GM12878 (cell line): ENCODE measurements around the gene ASPG. TPM values are rescaled to one million over a fixed set of nuclear protein-coding genes. Genes with fewer than 3 reads are reported as not detected.

ENCODE experiments used
- ATAC-seq: fragments of 200-7000 bp; cut with Tn5 transposase; 3 replicates; pipeline ENCODE4 v1.9.1; 2020; ENCODE audit warnings: mild to moderate bottlenecking, moderate library complexity
- BruUV-seq: library from RNA; stranded (reverse); fragments of 400-500 nt; replicated peaks from 2 replicates; lab custom pipeline; 2021; lab: Mats Ljungman, UMichigan
- CTCF ChIA-PET: fragments of 300-600 bp; sonication (Branson Sonifier 250); formaldehyde crosslinking; extraction: SDS; loops from one replicate; lab custom pipeline; 2021; ENCODE audit warnings: inconsistent platforms; lab: Yijun Ruan, JAX
- POLR2A ChIA-PET: fragments of 350-600 bp; formaldehyde crosslinking; extraction: SDS; loops from one replicate; lab custom pipeline; 2021; ENCODE audit warnings: inconsistent platforms; lab: Charles Lee
- RAD21 ChIA-PET: fragments of 300-600 bp; sonication (Branson Sonifier 250); formaldehyde crosslinking; loops from one replicate; lab custom pipeline; 2023; ENCODE audit warnings: antibody characterized with exemption; ENCODE audit not compliant: unreplicated experiment; lab: Charles Lee
- SMC1A ChIA-PET: fragments of 300-600 bp; sonication (Branson Sonifier 250); formaldehyde crosslinking; loops from one replicate; lab custom pipeline; 2023; ENCODE audit not compliant: unreplicated experiment, uncharacterized antibody; lab: Charles Lee
- DNase-seq: peaks from one replicate; pipeline ENCODE4 v3.0.0-alpha.2; 2011; ENCODE audit warnings: low read depth, low spot score
- FAIRE-seq: peaks from 3 replicates; lab custom pipeline; 2011; peaks lifted over from hg19 to GRCh38; lab: Jason Lieb, UNC
- H2AFZ ChIP-seq: 2 replicates; pipeline ENCODE4 v1.6.0; 2011; ENCODE audit warnings: low read depth, low read length, control low read depth; ENCODE audit not compliant: control insufficient read depth
- H3K27ac ChIP-seq: 2 replicates; pipeline ENCODE4 v1.5.1; 2011; ENCODE audit warnings: control low read depth; ENCODE audit not compliant: control insufficient read depth, insufficient read depth
- H3K27me3 ChIP-seq, 2 experiments: replicated peaks in 1 of 2; 2 replicates each; pipeline versions ENCODE4 v1.6.0 to v1.6.1; 2011; ENCODE audit warnings: low read length in 1 of 2; ENCODE audit not compliant: control insufficient read depth in 2 of 2, insufficient read depth in 2 of 2
- H3K36me3 ChIP-seq, 2 experiments: 2 replicates each; pipeline ENCODE4 v1.5.1; 2011; ENCODE audit warnings: low read length in 1 of 2; ENCODE audit not compliant: control insufficient read depth in 2 of 2, insufficient read depth in 2 of 2
- H3K4me1 ChIP-seq: 2 replicates; pipeline ENCODE4 v1.6.1; 2011; ENCODE audit warnings: mild to moderate bottlenecking, low read length, moderate library complexity, mixed read lengths; ENCODE audit not compliant: control insufficient read depth, insufficient read depth
- H3K4me2 ChIP-seq: 2 replicates; pipeline ENCODE4 v1.6.0; 2011; ENCODE audit warnings: control low read depth; ENCODE audit not compliant: control insufficient read depth, insufficient read depth
- H3K4me3 ChIP-seq: fragments of 200-600 bp; sonication (generic); 2 replicates; pipeline ENCODE4 v1.5.1; 2016
- H3K79me2 ChIP-seq: 2 replicates; pipeline ENCODE4 v1.6.0; 2011; ENCODE audit warnings: low read length; ENCODE audit not compliant: control insufficient read depth, insufficient read depth
- H3K9ac ChIP-seq: 2 replicates; pipeline ENCODE4 v1.8.0; 2011; ENCODE audit warnings: low read length, control low read depth, mixed read lengths; ENCODE audit not compliant: control insufficient read depth, insufficient read depth
- H3K9me3 ChIP-seq: replicated peaks from 3 replicates; pipeline ENCODE4 v1.5.1; 2011; ENCODE audit warnings: mild to moderate bottlenecking, low read length; ENCODE audit not compliant: control insufficient read depth, insufficient read depth
- H4K20me1 ChIP-seq: 2 replicates; pipeline ENCODE4 v1.6.0; 2011; ENCODE audit not compliant: control insufficient read depth, insufficient read depth
- CBFB ChIP-seq: IDR thresholded peaks from 2 replicates; pipeline ENCODE4 v1.6.1; 2016; ENCODE audit warnings: antibody characterized with exemption, low read depth
- CBX3 ChIP-seq: fragments of 200-600 bp; sonication (generic); IDR thresholded peaks from 2 replicates; pipeline ENCODE4 v1.6.1; 2016; ENCODE audit warnings: low read depth, borderline replicate concordance
- CREM ChIP-seq: IDR thresholded peaks from 2 replicates; pipeline ENCODE4 v1.6.1; 2014; ENCODE audit warnings: antibody characterized with exemption, low read depth
- CTCF ChIP-seq, 3 experiments: IDR thresholded peaks in 2 of 3; conservative IDR thresholded peaks in 1 of 3; 2 replicates each; pipeline ENCODE4 v1.5.1; 2011; ENCODE audit warnings: low read depth in 3 of 3, low read length in 3 of 3, mild to moderate bottlenecking in 3 of 3, control low read depth in 2 of 3, moderate library complexity in 2 of 3, inconsistent platforms in 1 of 3, mixed read lengths in 1 of 3; ENCODE audit not compliant: control insufficient read depth in 2 of 3, insufficient read depth in 1 of 3; ENCODE audit errors: extremely low read depth in 1 of 3
- NFXL1 ChIP-seq: fragments of 450-650 bp; IDR thresholded peaks from 2 replicates; pipeline ENCODE4 v1.6.1; 2017; ENCODE audit warnings: antibody characterized with exemption, mild to moderate bottlenecking, borderline replicate concordance
- NR2F1 ChIP-seq: fragments of 450-650 bp; conservative IDR thresholded peaks from 2 replicates; pipeline ENCODE4 v1.6.1; 2017; ENCODE audit warnings: mild to moderate bottlenecking
- PML ChIP-seq: IDR thresholded peaks from 2 replicates; pipeline ENCODE4 v1.6.1; 2012; ENCODE audit warnings: low read length, inconsistent platforms
- RAD21 ChIP-seq: IDR thresholded peaks from 2 replicates; pipeline ENCODE4 v1.6.1; 2011; ENCODE audit warnings: mild to moderate bottlenecking, low read depth, low read length, moderate library complexity; ENCODE audit not compliant: insufficient read depth
- SMC3 ChIP-seq: IDR thresholded peaks from 2 replicates; pipeline ENCODE4 v1.6.1; 2011; ENCODE audit warnings: low read length, improper control_type of control experiment, borderline replicate concordance
- TBL1XR1 ChIP-seq: IDR thresholded peaks from 2 replicates; pipeline ENCODE4 v1.6.1; 2012; ENCODE audit warnings: low read depth, low read length, improper control_type of control experiment
- WRNIP1 ChIP-seq: IDR thresholded peaks from 2 replicates; pipeline ENCODE4 v1.6.1; 2011; ENCODE audit warnings: low read depth, low read length, improper control_type of control experiment, borderline replicate concordance
- YY1 ChIP-seq: IDR thresholded peaks from 2 replicates; pipeline ENCODE4 v1.6.1; 2011; ENCODE audit warnings: low read depth, mild to moderate bottlenecking, low read length
- WGBS: methylation state at CpG from one replicate; pipeline ENCODE4 v1.1.6; 2016; ENCODE audit warnings: low lambda C conversion rate; ENCODE audit not compliant: insufficient replicate concordance, insufficient coverage; ENCODE audit errors: missing lambda C conversion rate; 5-methylcytosine and 5-hydroxymethylcytosine counted together
- in situ Hi-C: fragments of 300-500 bp; cut with MboI; formaldehyde crosslinking; loops from 9 replicates; pipeline ENCODE4 v1.14.3; 2018; ENCODE audit warnings: mixed read lengths
- intact Hi-C: fragments of 100-400 bp; cut with micrococcal nuclease; formaldehyde crosslinking; loops from one replicate; pipeline ENCODE4 v1.14.2; 2022; ENCODE audit not compliant: unreplicated experiment
- polyA plus RNA-seq, 11 experiments: library from polyadenylated mRNA; depleted of rRNA in 4 of 11; unstranded in 6 of 11; stranded (reverse) in 5 of 11; fragments of >200 nt; fragmentation: Nextera tagmentation in 4 of 11; fragmentation: Illumina TruSeq in 1 of 11; extraction: Ambion mirVana in 4 of 11; extraction: Trizol in 1 of 11; gene quantifications; 1 replicate in 1 of 11; 2 replicates in 10 of 11; pipeline versions ENCODE4 v1.2.1 to v1.2.3, GENCODE V29; 2011 to 2016; ENCODE audit warnings: inconsistent platforms in 2 of 11, missing spikeins in 2 of 11, low read depth in 1 of 11
- total RNA-seq, 4 experiments: library from RNA; depleted of rRNA in 3 of 4; stranded (reverse); fragments of >200 nt in 3 of 4; fragmentation: Illumina TruSeq in 1 of 4; extraction: Trizol in 1 of 4; gene quantifications; 2 replicates each; pipeline versions ENCODE4 v1.2.1 to v1.2.3, GENCODE V29; 2013 to 2021

ASPG gene
- total and polyA plus RNA-seq, 10 of the 15 experiments (the other 5 are each of a cell fraction or from before 2014, with no cell fraction given), result not detected

GRCh38 chr14:104137297-104138097 is 52.0 kb downstream of the ASPG start:
- H3K9me3 ChIP-seq, result no peaks in the 10 kb centered on the region; the same call in 2 of the 3 replicates
- intact Hi-C loops, result loop anchor here (1.0 to 2.0 kb wide), 2 partner anchors 427 to 503 kb away; no protein-coding TSS in a partner anchor
- FAIRE-seq, result no peak
- H3K27me3 ChIP-seq, result peaks cover 10 to 15% of the 10 kb centered on the region in 2 experiments; a peak in 3 of 4 replicates
- POLR2A ChIA-PET, result no interaction called here
- TF ChIP-seq RAD21 (peak; percentile 71), NFXL1 (no peak), CTCF (IDR thresholded peaks at IDR 0.05 in 2 of 3, conservative IDR thresholded peaks at IDR 0.05 in 1 of 3; ENCODE audit: control insufficient read depth in 2 of 3, extremely low read depth in 1 of 3, insufficient read depth in 1 of 3, low read depth in 3 of 3, low read length in 3 of 3) (peak; percentile 63 to 75 (median 68)), YY1 (0 out of 2 replicates have a peak, but pooled peaks have one; percentile 24), CREM (no peak), TBL1XR1 (no peak), CBFB (no peak), CBX3 (no peak), NR2F1 (peak; percentile 78), WRNIP1 (no peak), SMC3 (peak; percentile 66), PML (no peak)
- no peaks in the 10 kb centered on the region for H3K79me2 ChIP-seq
- H3K4me1 ChIP-seq, result no peaks in the 10 kb centered on the region
- no peaks in the 10 kb centered on the region for H4K20me1 ChIP-seq
- in situ Hi-C loops, result loop anchor here (5.0 kb wide), 1 partner anchor 60 kb away; no protein-coding TSS in a partner anchor
- peak overlapping the region; percentile 64 for H3K4me2 ChIP-seq
- H3K4me3 ChIP-seq, result no peak overlapping the region
- H3K27ac ChIP-seq, result no peak overlapping the region
- WGBS, result 11% methylated on average over 73 of the region's 88 CpGs
- no peak overlapping the region for H2AFZ ChIP-seq
- SMC1A ChIA-PET, result no interaction called here
- no peak overlapping the region for H3K9ac ChIP-seq
- no peaks in the 10 kb centered on the region for H3K36me3 ChIP-seq
- RAD21 ChIA-PET, result no interaction called here
- ATAC-seq, result peak; percentile 95
- BruUV-seq, result no TSS peak
- no peak for DNase-seq
- CTCF ChIA-PET, result no interaction called here
